Stimulated activated CD4-positive, alpha-beta T cell treated with anti-CD3 and anti-CD28 coated beads, Interleukin-1b, Interleukin-23, amount 100 ng/mL, for 48 hours (primary cell): ENCODE results near the gene STK32B.
"Not testable (repeated sequence)": the region's sequence is repeated elsewhere in the genome, so short reads cannot be mapped to it uniquely, and the experiment has no call there.

Experiments used
- DNase-seq: peaks from one replicate; pipeline ENCODE4 v3.0.0-alpha.2; 2020

The STK32B gene

GRCh38 chr4:5032813-5033212 is 18.5 kb upstream of the STK32B start:
- no peak for DNase-seq

GRCh38 chr4:5033281-5033841 is 17.9 kb upstream of the STK32B start:
- DNase-seq: no peak

GRCh38 chr4:5034206-5034605 is 17.1 kb upstream of the STK32B start:
- DNase-seq: no peak

- no peak for DNase-seq
Measured at GRCh38 chr4:5036239-5036638, 15.0 kb upstream of the STK32B start.

- DNase-seq: no peak
Measured at GRCh38 chr4:5037553-5038551, 13.4 kb upstream of the STK32B start.

GRCh38 chr4:5039800-5040199 is 11.5 kb upstream of the STK32B start:
- no peak for DNase-seq

- no peak for DNase-seq
Measured at GRCh38 chr4:5040856-5041620, 10.2 kb upstream of the STK32B start.

GRCh38 chr4:5041699-5042098 is 9.6 kb upstream of the STK32B start:
- no peak for DNase-seq

- no peak for DNase-seq
Measured at GRCh38 chr4:5043579-5043978, 7.7 kb upstream of the STK32B start.

GRCh38 chr4:5044341-5044740 is 6.9 kb upstream of the STK32B start:
- no peak for DNase-seq

GRCh38 chr4:5045097-5045496 is 6.2 kb upstream of the STK32B start:
- no peak for DNase-seq

GRCh38 chr4:5048721-5049120 is 2.6 kb upstream of the STK32B start:
- no peak for DNase-seq

GRCh38 chr4:5050520-5051277 is 581 bp upstream of the STK32B start:
- DNase-seq: peak; percentile 23

- no peak for DNase-seq
Measured at GRCh38 chr4:5052204-5052702, 973 bp downstream of the STK32B start.

GRCh38 chr4:5052726-5053425 is 1.6 kb downstream of the STK32B start:
- DNase-seq: no peak

GRCh38 chr4:5054532-5054931 is 3.3 kb downstream of the STK32B start:
- DNase-seq: no peak

- DNase-seq: no peak
Measured at GRCh38 chr4:5055411-5055810, 4.1 kb downstream of the STK32B start.

- no peak for DNase-seq
Measured at GRCh38 chr4:5066101-5066500, 14.8 kb downstream of the STK32B start.

- DNase-seq: not testable (repeated sequence)
Measured at GRCh38 chr4:5066968-5067367, 15.7 kb downstream of the STK32B start.

- DNase-seq: no peak
Measured at GRCh38 chr4:5067908-5068307, 16.6 kb downstream of the STK32B start.

- DNase-seq: no peak
Measured at GRCh38 chr4:5069901-5070300, 18.6 kb downstream of the STK32B start.

- DNase-seq: no peak
Measured at GRCh38 chr4:5072948-5073347, 21.7 kb downstream of the STK32B start.
